Mesenchymal stem cell (in vitro differentiated cells and primary cell): Measurements from ENCODE around the gene NHERF1.

ENCODE experiments used
- DNase-seq: peaks from one replicate; pipeline ENCODE4 v3.0.0-alpha.2; 2013
- H2AFZ ChIP-seq: one replicate; pipeline ENCODE4 v1.6.1; 2013; ENCODE audit warnings: low read depth, mild to moderate bottlenecking, control low read depth, inconsistent platforms, low read length, moderate library complexity
- H2AK5ac ChIP-seq: 2 replicates; pipeline ENCODE4 v1.6.1; 2013; ENCODE audit warnings: low read length, moderate library complexity, mild to moderate bottlenecking, inconsistent platforms; ENCODE audit not compliant: severe bottlenecking
- H2BK120ac ChIP-seq: one replicate; pipeline ENCODE4 v1.6.1; 2013; ENCODE audit warnings: low read depth, mild to moderate bottlenecking, inconsistent platforms, low read length, moderate library complexity
- H2BK12ac ChIP-seq, 2 experiments: one replicate each; pipeline ENCODE4 v1.6.1; 2013; ENCODE audit warnings: inconsistent platforms in 2 of 2, low read length in 2 of 2, mild to moderate bottlenecking in 2 of 2, moderate library complexity in 2 of 2, control low read depth in 1 of 2
- H2BK15ac ChIP-seq: one replicate; pipeline ENCODE4 v1.6.1; 2013; ENCODE audit warnings: mild to moderate bottlenecking, low read depth, inconsistent platforms; ENCODE audit not compliant: poor library complexity, severe bottlenecking
- H2BK5ac ChIP-seq: 2 replicates; pipeline ENCODE4 v1.6.1; 2013; ENCODE audit warnings: low read depth, mild to moderate bottlenecking, low read length, control low read depth, inconsistent platforms; ENCODE audit not compliant: poor library complexity, severe bottlenecking
- H3K14ac ChIP-seq, 2 experiments: one replicate each; pipeline ENCODE4 v1.6.1; 2013; ENCODE audit warnings: inconsistent platforms in 2 of 2, low read length in 2 of 2, control low read depth in 1 of 2, mild to moderate bottlenecking in 1 of 2, moderate library complexity in 1 of 2
- H3K18ac ChIP-seq, 2 experiments: one replicate each; pipeline ENCODE4 v1.6.1; 2013; ENCODE audit warnings: inconsistent platforms in 2 of 2, low read length in 2 of 2, control low read depth in 1 of 2, low read depth in 1 of 2, mild to moderate bottlenecking in 1 of 2
- H3K23ac ChIP-seq, 2 experiments: one replicate each; pipeline ENCODE4 v1.6.1; 2013; ENCODE audit warnings: inconsistent platforms in 2 of 2, low read length in 2 of 2, mild to moderate bottlenecking in 2 of 2, moderate library complexity in 2 of 2, control low read depth in 1 of 2
- H3K27ac ChIP-seq: 2 replicates; pipeline ENCODE4 v1.5.1; 2013; ENCODE audit warnings: mild to moderate bottlenecking, moderate library complexity, low read length, control low read depth, inconsistent platforms; ENCODE audit not compliant: poor library complexity, severe bottlenecking
- H3K27me3 ChIP-seq, 2 experiments: 2 replicates each; pipeline versions ENCODE4 v1.6.1 to v1.7.0; 2013; ENCODE audit warnings: low read length in 2 of 2, mild to moderate bottlenecking in 2 of 2, moderate library complexity in 2 of 2, control low read depth in 1 of 2, inconsistent platforms in 1 of 2; ENCODE audit not compliant: control insufficient read depth in 1 of 2, insufficient read depth in 1 of 2
- H3K36me3 ChIP-seq, 2 experiments: 2 replicates each; pipeline versions ENCODE4 v1.6.1 to v1.7.0; 2013; ENCODE audit warnings: low read length in 2 of 2, control low read depth in 1 of 2, inconsistent platforms in 1 of 2, low read depth in 1 of 2, mild to moderate bottlenecking in 1 of 2; ENCODE audit not compliant: insufficient read depth in 2 of 2, control insufficient read depth in 1 of 2
- H3K4ac ChIP-seq, 2 experiments: one replicate each; pipeline ENCODE4 v1.6.1; 2013; ENCODE audit warnings: inconsistent platforms in 2 of 2, low read length in 2 of 2, mild to moderate bottlenecking in 2 of 2, moderate library complexity in 2 of 2, control low read depth in 1 of 2, low read depth in 1 of 2
- H3K4me1 ChIP-seq: 2 replicates; pipeline ENCODE4 v1.6.1; 2013; ENCODE audit warnings: low read depth, low read length, control low read depth; ENCODE audit not compliant: control insufficient read depth, insufficient read depth
- H3K4me2 ChIP-seq: 2 replicates; pipeline ENCODE4 v1.6.1; 2013; ENCODE audit warnings: low read length, mild to moderate bottlenecking, inconsistent platforms; ENCODE audit not compliant: poor library complexity, severe bottlenecking
- H3K4me3 ChIP-seq, 2 experiments: 2 replicates each; pipeline versions ENCODE4 v1.5.1 to v1.7.0; 2013; ENCODE audit warnings: low read length in 2 of 2, mild to moderate bottlenecking in 2 of 2, control low read depth in 1 of 2, low read depth in 1 of 2; ENCODE audit not compliant: insufficient read depth in 1 of 2
- H3K79me1 ChIP-seq: replicated peaks from 2 replicates; pipeline ENCODE4 v1.6.1; 2013; ENCODE audit warnings: mild to moderate bottlenecking, control low read depth, low read length, inconsistent platforms; ENCODE audit not compliant: poor library complexity, severe bottlenecking
- H3K9ac ChIP-seq: 2 replicates; pipeline ENCODE4 v1.7.0; 2013; ENCODE audit warnings: mild to moderate bottlenecking, low read length, moderate library complexity
- H3K9me3 ChIP-seq: 2 replicates; pipeline ENCODE4 v1.7.0; 2013; ENCODE audit warnings: mild to moderate bottlenecking, low read length; ENCODE audit not compliant: control insufficient read depth
- H4K8ac ChIP-seq: one replicate; pipeline ENCODE4 v1.6.1; 2013; ENCODE audit warnings: inconsistent platforms, mild to moderate bottlenecking, low read length, moderate library complexity
- H4K91ac ChIP-seq: one replicate; pipeline ENCODE4 v1.6.1; 2013; ENCODE audit warnings: mild to moderate bottlenecking, low read length, inconsistent platforms
- WGBS: methylation state at CpG from one replicate; pipeline ENCODE4 v1.1.7; 2013; ENCODE audit warnings: mixed read lengths; 5-methylcytosine and 5-hydroxymethylcytosine counted together

The NHERF1 gene

GRCh38 chr17:74732042-74732867 lies 16.2 kb upstream of the NHERF1 start:
- Histone ChIP-seq H2BK5ac (no peak overlapping the region), H3K9me3 (no peaks in the 10 kb centered on the region), H4K91ac (no peak overlapping the region), H3K18ac (no peak overlapping the region), H2BK15ac (no peak overlapping the region), H3K27me3 (peaks cover 37 to 52% of the 10 kb centered on the region in 2 experiments), H3K4me3 (no peak overlapping the region), H3K23ac (no peak overlapping the region), H2BK12ac (no peak overlapping the region), H2AK5ac (no peak overlapping the region), H3K4me1 (peaks cover 12% of the 10 kb centered on the region), H4K8ac (no peak overlapping the region), H3K27ac (no peak overlapping the region), H3K4ac (no peak overlapping the region), H3K79me1 (no peaks in the 10 kb centered on the region), H3K9ac (no peak overlapping the region), H2BK120ac (no peak overlapping the region), H3K36me3 (no peaks in the 10 kb centered on the region), H2AFZ (no peak overlapping the region), H3K14ac (no peak overlapping the region), H3K4me2 (no peak overlapping the region)
- 72% methylated on average over 12 of the region's 12 CpGs for WGBS
- DNase-seq, result no peak

- Histone ChIP-seq H2BK5ac (no peak overlapping the region), H3K23ac (no peak overlapping the region), H3K9ac (no peak overlapping the region), H3K18ac (no peak overlapping the region), H3K9me3 (no peaks in the 10 kb centered on the region), H3K4me2 (no peak overlapping the region), H3K27me3 (peaks cover 45 to 63% of the 10 kb centered on the region in 2 experiments), H2BK15ac (no peak overlapping the region), H4K91ac (no peak overlapping the region), H2AK5ac (no peak overlapping the region), H3K14ac (no peak overlapping the region), H3K4me3 (no peak overlapping the region), H3K4ac (no peak overlapping the region), H3K79me1 (no peaks in the 10 kb centered on the region), H4K8ac (no peak overlapping the region), H2AFZ (no peak overlapping the region), H2BK120ac (no peak overlapping the region), H3K36me3 (no peaks in the 10 kb centered on the region), H3K27ac (no peak overlapping the region), H2BK12ac (no peak overlapping the region), H3K4me1 (peaks cover 24% of the 10 kb centered on the region)
- no peak for DNase-seq
- WGBS, result 75% methylated on average over 8 of the region's 9 CpGs
These were observed 14.9 kb upstream of the NHERF1 start for GRCh38 chr17:74733365-74734122.

- Histone ChIP-seq H3K36me3 (no peaks in the 10 kb centered on the region), H2BK5ac (no peak overlapping the region), H2BK15ac (no peak overlapping the region), H2AFZ (no peak overlapping the region), H3K4ac (no peak overlapping the region), H2AK5ac (no peak overlapping the region), H2BK12ac (no peak overlapping the region), H4K91ac (no peak overlapping the region), H3K79me1 (no peaks in the 10 kb centered on the region), H4K8ac (no peak overlapping the region), H3K27me3 (peaks cover 52 to 70% of the 10 kb centered on the region in 2 experiments), H3K27ac (no peak overlapping the region), H3K4me1 (peaks cover 27% of the 10 kb centered on the region), H3K14ac (no peak overlapping the region), H2BK120ac (no peak overlapping the region), H3K4me3 (no peak overlapping the region), H3K4me2 (no peak overlapping the region), H3K9ac (no peak overlapping the region), H3K23ac (no peak overlapping the region), H3K18ac (no peak overlapping the region), H3K9me3 (no peaks in the 10 kb centered on the region)
- DNase-seq, result no peak
- WGBS, result 93% methylated on average over 3 of the region's 3 CpGs
These were observed 14.2 kb upstream of the NHERF1 start for GRCh38 chr17:74734256-74734655.
